Loucy (cell line): Measurements from ENCODE around the gene LSM12.

Source experiments
- H2AFZ ChIP-seq: fragments of 200-600 bp; sonication (generic); 2 replicates; pipeline ENCODE4 v1.6.0; 2016; ENCODE audit warnings: antibody characterized with exemption, mild to moderate bottlenecking, low read length, moderate library complexity
- H3F3A ChIP-seq: fragments of 200-600 bp; 2 replicates; pipeline ENCODE4 v1.6.0; 2016; ENCODE audit warnings: antibody characterized with exemption, low read depth, mild to moderate bottlenecking
- H3K27me3 ChIP-seq: fragments of 200-600 bp; sonication (generic); 2 replicates; pipeline ENCODE4 v1.6.1; 2014; ENCODE audit warnings: low read length, mild to moderate bottlenecking; ENCODE audit not compliant: insufficient read depth, poor library complexity, severe bottlenecking
- H3K36me3 ChIP-seq: fragments of 200-600 bp; sonication (generic); 2 replicates; pipeline ENCODE4 v1.6.1; 2016; ENCODE audit warnings: low read length; ENCODE audit not compliant: insufficient read depth
- H3K4me1 ChIP-seq: fragments of 200-600 bp; sonication (generic); 2 replicates; pipeline ENCODE4 v1.5.1; 2014; ENCODE audit warnings: low read length, mild to moderate bottlenecking; ENCODE audit not compliant: insufficient read depth, poor library complexity, severe bottlenecking
- H3K4me2 ChIP-seq: fragments of 200-600 bp; sonication (generic); 2 replicates; pipeline ENCODE4 v1.6.0; 2014; ENCODE audit warnings: antibody characterized with exemption, low read length, low read depth, mild to moderate bottlenecking; ENCODE audit not compliant: poor library complexity, severe bottlenecking
- H3K4me3 ChIP-seq: fragments of 200-600 bp; sonication (generic); 2 replicates; pipeline ENCODE4 v1.5.1; 2014; ENCODE audit warnings: low read length, mild to moderate bottlenecking, mixed read lengths; ENCODE audit not compliant: poor library complexity, severe bottlenecking
- H3K79me2 ChIP-seq: fragments of 200-600 bp; sonication (generic); 2 replicates; pipeline ENCODE4 v1.6.1; 2014; ENCODE audit warnings: low read length; ENCODE audit not compliant: insufficient read depth
- H3K9ac ChIP-seq: fragments of 200-600 bp; sonication (generic); 2 replicates; pipeline ENCODE4 v1.6.0; 2014; ENCODE audit warnings: mild to moderate bottlenecking, low read depth, low read length, moderate library complexity; ENCODE audit not compliant: poor library complexity, severe bottlenecking
- H3K9me2 ChIP-seq: fragments of 200-600 bp; sonication (generic); replicated peaks from 2 replicates; pipeline ENCODE4 v1.6.1; 2016; ENCODE audit warnings: low read depth, low read length, mixed read lengths
- H3K9me3 ChIP-seq: fragments of 200-600 bp; sonication (generic); 2 replicates; pipeline ENCODE4 v1.6.1; 2014; ENCODE audit warnings: mild to moderate bottlenecking, antibody characterized with exemption, low read length, low read depth; ENCODE audit not compliant: insufficient read depth
- H4K20me1 ChIP-seq: fragments of 200-600 bp; sonication (generic); 2 replicates; pipeline ENCODE4 v1.6.0; 2014; ENCODE audit warnings: antibody characterized with exemption, low read length, mild to moderate bottlenecking; ENCODE audit not compliant: insufficient read depth, poor library complexity, severe bottlenecking
- EZH2phosphoT487 ChIP-seq: fragments of 200-600 bp; IDR thresholded peaks from 2 replicates; pipeline ENCODE4 v1.6.1; 2018; ENCODE audit warnings: antibody characterized with exemption, mild to moderate bottlenecking, moderate library complexity, borderline replicate concordance
- TF ChIP-seq, protein P1 (sequence below): fragments of 200-600 bp; sonication (generic); conservative IDR thresholded peaks from 2 replicates; pipeline ENCODE4 v1.5.1; 2014; ENCODE audit warnings: mild to moderate bottlenecking, antibody characterized with exemption, low read length

Gene LSM12

DNA sequence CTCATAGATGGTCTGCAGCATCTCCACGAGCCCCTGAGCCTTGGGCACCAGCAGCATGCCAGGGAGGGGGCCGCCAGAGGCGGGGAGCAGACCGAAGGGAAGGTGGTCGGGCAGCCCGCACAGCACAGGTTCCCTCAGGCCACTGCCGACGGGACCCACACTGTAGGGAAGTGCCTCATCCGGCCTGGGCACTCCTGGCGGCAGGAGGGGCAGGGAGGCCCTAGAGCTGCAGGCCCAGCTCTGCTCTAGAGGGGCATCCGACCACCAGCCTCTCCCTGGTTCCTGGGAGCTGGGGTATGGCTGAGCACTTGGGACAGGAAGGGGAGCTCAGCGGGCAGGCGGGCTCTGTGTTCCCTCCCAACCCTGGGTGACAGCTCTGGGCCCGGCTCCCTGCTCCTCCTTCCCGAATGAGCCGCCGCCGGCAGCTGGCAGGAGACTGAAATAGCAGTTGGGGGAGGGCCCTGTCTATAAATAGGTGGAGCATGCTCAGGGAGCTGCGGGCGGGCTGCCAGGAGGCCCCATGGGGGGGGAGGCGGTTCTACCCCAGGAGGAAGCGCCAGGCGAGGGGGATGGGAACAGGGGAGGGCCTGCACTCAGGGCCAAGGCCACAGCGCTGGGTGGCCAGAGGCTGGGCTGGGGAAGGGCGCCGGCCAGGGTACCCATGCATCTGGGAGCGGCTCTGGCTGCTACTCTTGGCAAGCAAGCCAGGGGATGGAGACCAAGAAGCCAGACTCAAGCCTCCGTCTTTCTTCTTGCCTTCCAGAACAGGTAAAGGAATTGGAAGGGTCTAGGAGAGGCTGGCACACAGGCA, 44.6 kb upstream of the LSM12 start:
- no peaks in the 10 kb centered on the region for H3K27me3 ChIP-seq
- peaks cover 34% of the 10 kb centered on the region for H4K20me1 ChIP-seq
- no peak for TF ChIP-seq EZH2phosphoT487
- TF ChIP-seq, protein P1, sequence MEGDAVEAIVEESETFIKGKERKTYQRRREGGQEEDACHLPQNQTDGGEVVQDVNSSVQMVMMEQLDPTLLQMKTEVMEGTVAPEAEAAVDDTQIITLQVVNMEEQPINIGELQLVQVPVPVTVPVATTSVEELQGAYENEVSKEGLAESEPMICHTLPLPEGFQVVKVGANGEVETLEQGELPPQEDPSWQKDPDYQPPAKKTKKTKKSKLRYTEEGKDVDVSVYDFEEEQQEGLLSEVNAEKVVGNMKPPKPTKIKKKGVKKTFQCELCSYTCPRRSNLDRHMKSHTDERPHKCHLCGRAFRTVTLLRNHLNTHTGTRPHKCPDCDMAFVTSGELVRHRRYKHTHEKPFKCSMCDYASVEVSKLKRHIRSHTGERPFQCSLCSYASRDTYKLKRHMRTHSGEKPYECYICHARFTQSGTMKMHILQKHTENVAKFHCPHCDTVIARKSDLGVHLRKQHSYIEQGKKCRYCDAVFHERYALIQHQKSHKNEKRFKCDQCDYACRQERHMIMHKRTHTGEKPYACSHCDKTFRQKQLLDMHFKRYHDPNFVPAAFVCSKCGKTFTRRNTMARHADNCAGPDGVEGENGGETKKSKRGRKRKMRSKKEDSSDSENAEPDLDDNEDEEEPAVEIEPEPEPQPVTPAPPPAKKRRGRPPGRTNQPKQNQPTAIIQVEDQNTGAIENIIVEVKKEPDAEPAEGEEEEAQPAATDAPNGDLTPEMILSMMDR: 0 out of 2 replicates have a peak, but pooled peaks have one; percentile 6
- H3K9ac ChIP-seq: peak overlapping the region; percentile 86
- H3F3A ChIP-seq: no peaks in the 10 kb centered on the region
- peak overlapping the region; percentile 97 for H3K4me2 ChIP-seq
- H2AFZ ChIP-seq: no peak overlapping the region
- no peaks in the 10 kb centered on the region for H3K36me3 ChIP-seq
- peaks cover 70% of the 10 kb centered on the region for H3K79me2 ChIP-seq
- H3K4me3 ChIP-seq: peak overlapping the region; percentile 86
- H3K9me3 ChIP-seq: no peaks in the 10 kb centered on the region
- H3K4me1 ChIP-seq: peaks cover 80% of the 10 kb centered on the region
- no peaks in the 10 kb centered on the region for H3K9me2 ChIP-seq

GRCh38 chr17:44110011-44110686, 43.7 kb upstream of the LSM12 start:
- Histone ChIP-seq H2AFZ (no peak overlapping the region), H3K36me3 (no peaks in the 10 kb centered on the region), H3F3A (no peaks in the 10 kb centered on the region), H3K27me3 (no peaks in the 10 kb centered on the region), H3K4me2 (peak overlapping the region; percentile 97), H3K9me3 (no peaks in the 10 kb centered on the region), H3K4me1 (peaks cover 81% of the 10 kb centered on the region), H3K79me2 (peaks cover 79% of the 10 kb centered on the region), H3K4me3 (peak overlapping the region; percentile 86), H3K9ac (peak overlapping the region; percentile 86), H3K9me2 (no peaks in the 10 kb centered on the region), H4K20me1 (peaks cover 35% of the 10 kb centered on the region)
- TF ChIP-seq, protein P1: no peak
- no peak for TF ChIP-seq EZH2phosphoT487

GRCh38 chr17:44109312-44109630, 42.8 kb upstream of the LSM12 start:
- TF ChIP-seq, protein P1: no peak
- TF ChIP-seq EZH2phosphoT487: no peak
- Histone ChIP-seq H3K79me2 (peaks cover 88% of the 10 kb centered on the region), H3K9ac (peak overlapping the region; percentile 86), H2AFZ (no peak overlapping the region), H4K20me1 (peaks cover 35% of the 10 kb centered on the region), H3K27me3 (no peaks in the 10 kb centered on the region), H3K9me3 (no peaks in the 10 kb centered on the region), H3K9me2 (no peaks in the 10 kb centered on the region), H3K36me3 (no peaks in the 10 kb centered on the region), H3K4me3 (peak overlapping the region; percentile 86), H3K4me1 (peaks cover 79% of the 10 kb centered on the region), H3F3A (no peaks in the 10 kb centered on the region), H3K4me2 (peak overlapping the region; percentile 97)
